ENCODE results near the gene CLINT1.
"Not testable (repeated sequence)": the region's sequence is repeated elsewhere in the genome, so short reads cannot be mapped to it uniquely, and the experiment has no call there.

Gene CLINT1

DNA sequence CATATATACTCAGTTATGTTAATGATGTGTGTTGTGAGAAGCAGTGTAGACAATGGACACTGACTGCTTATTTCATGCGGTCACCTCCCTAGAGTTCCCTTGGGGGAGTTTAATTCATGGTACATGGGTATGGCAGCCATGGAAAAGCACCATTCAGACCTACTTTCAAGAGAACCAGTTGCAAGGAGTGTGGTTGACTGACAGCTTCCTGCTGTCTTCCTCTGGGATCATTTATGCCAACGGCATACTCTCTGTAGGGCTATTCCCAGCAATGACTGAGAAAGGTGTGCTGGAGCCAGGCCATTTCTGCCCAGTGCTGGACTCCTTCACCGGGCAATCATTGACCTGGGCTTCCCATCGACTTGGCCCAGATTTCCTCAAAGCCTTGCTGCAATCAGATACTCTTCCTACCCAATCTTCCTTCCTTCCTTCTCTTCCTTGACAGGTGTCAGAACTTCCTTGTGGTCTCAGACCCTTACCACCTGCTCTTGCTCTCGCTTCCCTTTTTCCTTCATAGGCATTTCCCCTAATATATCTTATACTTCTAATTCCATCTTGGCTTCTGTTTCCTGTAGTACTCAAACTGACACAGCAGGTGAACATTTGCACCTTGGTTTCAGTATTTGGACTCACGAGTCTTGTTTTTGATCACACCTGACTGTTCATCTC, 3.4 kb upstream of the CLINT1 start:
- no peak for DNase-seq (ENCODE audit: low read depth)

DNA sequence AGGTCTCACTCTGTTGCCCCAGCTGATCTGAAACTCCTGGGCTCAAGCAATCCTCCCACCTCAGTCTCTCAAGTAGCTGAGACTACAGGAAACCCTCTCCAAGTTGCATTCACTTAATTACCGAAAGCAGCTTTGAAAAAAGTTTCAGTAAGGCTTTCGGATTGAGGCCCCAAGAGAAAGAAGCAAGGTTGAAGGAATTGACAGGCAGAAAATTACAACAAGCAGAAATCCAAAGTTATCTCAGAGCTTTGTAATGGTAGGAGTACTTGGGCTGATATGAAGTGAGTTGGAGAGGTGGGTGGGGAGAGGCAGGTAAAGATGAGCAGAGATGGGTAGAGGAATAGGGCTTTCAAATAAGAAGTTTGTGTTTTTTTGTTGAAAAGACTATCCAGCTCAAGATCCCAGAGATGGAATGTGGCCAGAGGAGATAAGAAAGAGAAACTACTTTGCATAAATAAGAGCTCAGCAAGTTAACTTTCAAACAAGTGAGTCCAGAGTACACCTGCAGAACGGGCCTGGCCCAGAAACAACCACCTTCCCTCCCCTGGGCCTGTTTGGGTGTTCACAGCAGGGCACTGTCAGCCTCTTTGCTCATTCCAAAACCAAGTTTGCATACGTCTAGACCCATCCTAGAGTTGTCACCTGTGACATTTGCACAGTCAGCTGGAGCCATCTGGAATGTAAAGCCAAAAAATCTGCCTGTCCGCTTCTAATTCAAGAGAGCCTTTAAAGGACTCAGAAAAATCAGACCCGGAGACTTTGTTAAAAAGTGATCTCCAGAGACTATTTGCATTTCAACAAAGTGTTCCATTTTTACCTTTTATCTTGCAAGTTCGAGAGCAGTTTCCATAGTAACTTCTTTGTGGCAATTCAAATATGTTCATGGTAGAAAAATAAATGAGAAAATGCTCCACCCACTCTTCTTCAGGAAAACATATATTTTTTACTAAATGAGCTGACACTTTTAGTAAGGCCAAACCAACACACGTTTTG, 2.2 kb upstream of the CLINT1 start:
- no peak for DNase-seq (ENCODE audit: low read depth)

GRCh38 chr5:157859227-157859575, 256 bp upstream of the CLINT1 start:
- no peak for DNase-seq (ENCODE audit: low read depth)

- DNase-seq (ENCODE audit: low read depth) = no peak
These were observed 974 bp downstream of the CLINT1 start for GRCh38 chr5:157857816-157858526.

DNA sequence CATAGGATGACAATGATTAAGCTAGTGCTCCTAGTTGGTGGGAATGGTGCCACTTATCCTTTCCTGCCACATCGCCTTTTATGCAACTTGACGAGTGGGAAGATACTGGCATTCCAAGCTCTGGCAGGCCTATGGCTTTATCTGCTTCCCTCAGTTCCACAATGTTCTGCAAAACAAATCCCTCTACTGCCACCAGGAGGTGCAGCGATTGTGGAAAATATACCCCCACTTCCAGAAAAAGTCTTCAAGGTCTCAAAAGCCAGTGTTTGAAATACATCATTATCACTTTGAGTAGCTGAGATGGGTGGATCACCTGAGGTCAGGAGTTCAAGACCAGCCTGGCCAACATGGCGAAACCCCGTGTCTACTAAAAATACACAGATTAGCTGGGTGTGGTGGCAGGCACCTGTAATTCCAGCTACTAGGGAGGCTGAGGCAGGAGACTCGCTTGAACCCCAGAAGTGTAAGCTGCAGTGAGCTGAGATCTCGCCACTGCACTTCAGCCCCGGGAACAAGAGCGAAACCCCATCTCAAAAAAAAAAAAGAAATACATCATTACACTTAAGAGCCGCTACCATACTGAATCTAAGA, 3.4 kb downstream of the CLINT1 start:
- DNase-seq (ENCODE audit: low read depth) = no peak

DNA sequence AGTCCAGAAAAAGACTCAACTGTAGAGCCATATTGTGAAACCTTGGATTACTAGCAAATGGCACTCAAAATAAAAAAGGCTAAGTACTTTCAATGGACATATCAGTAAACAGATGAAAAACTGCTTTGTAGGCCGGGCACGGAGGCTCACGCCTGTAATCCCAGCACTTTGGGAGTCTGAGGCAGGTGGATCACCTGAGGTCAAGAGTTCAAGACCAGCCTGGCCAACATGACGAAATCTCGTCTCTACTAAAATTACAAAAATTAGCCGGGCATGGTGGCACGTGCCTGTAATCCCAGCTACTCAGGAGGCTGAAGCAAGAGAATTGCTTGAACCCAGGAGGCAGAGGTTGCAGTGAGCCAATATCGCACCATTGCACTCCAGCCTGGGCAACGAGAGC, 5.6 kb downstream of the CLINT1 start:
- not testable (repeated sequence) for DNase-seq (ENCODE audit: low read depth)

DNA sequence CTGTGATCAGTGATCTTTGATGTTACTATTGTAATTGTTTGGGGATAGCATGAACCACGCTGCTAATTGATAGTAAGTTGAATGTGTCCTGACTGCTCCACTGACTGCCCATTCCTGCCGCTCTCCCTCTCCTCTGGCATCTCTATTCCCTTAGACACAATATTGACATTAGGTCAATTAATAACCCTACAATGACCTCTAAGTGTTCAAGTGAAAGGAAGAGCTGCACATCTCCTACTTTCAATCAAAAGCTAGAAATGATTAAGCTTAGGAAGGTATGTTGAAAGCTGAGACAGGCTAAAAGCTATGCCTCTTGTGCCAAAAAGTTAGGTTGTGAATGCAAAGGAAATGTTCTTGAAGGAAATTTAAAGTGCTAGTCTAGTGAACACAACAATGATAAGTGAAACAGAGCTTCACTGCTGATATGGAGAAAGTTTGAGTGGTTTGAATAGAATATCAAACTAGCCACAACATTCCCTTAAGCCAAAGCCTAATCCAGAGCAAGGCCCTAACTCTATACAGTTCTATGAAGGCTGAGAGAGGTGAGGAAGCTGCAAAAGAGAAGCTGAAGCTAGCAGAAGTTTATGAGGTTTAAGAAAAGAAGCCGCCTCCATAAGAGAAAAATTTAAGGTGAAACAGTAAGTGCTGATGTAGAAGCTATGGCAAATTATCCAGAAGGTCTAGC, 12.9 kb downstream of the CLINT1 start:
- DNase-seq (ENCODE audit: low read depth) = no peak

GRCh38 chr5:157842787-157843186, 16.2 kb downstream of the CLINT1 start:
- no peak for DNase-seq (ENCODE audit: low read depth)

- DNase-seq (ENCODE audit: low read depth) = no peak
These were observed 16.8 kb downstream of the CLINT1 start for GRCh38 chr5:157842185-157842584.

GRCh38 chr5:157839157-157839795, 19.7 kb downstream of the CLINT1 start:
- no peak for DNase-seq (ENCODE audit: low read depth)

DNA sequence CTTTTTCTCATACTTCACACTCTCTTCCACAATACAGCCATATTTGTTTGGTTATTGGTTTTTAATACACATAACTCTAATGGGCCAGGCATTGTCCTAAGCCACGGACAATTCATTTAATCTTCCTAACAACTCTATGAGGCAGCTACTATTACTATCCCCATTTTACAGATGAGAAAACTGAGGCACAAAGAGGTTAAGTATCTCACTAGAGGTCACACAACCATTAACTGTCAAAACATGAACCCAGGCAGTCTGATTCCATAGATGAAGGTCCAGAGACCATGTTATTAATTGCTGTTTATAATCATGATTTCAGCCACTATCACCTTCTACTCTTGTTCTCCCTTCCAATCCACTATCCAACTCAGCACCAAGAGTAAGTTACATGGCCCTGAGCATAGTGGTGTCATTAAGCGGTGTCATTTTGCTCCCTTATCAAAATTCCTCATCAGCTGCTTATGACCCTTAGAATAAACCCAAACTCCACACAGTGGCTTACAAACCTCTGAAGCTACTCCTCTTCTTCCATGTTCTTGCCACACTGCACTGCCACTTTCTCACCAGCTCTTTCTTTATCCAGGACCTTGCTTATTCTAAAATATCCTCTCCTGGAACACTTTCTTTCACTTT, 22.7 kb downstream of the CLINT1 start:
- DNase-seq (ENCODE audit: low read depth) = no peak

GRCh38 chr5:157835041-157835440, 23.9 kb downstream of the CLINT1 start:
- no peak for DNase-seq (ENCODE audit: low read depth)

- DNase-seq (ENCODE audit: low read depth) = no peak
These were observed 29.9 kb downstream of the CLINT1 start for GRCh38 chr5:157828944-157829639.

DNA sequence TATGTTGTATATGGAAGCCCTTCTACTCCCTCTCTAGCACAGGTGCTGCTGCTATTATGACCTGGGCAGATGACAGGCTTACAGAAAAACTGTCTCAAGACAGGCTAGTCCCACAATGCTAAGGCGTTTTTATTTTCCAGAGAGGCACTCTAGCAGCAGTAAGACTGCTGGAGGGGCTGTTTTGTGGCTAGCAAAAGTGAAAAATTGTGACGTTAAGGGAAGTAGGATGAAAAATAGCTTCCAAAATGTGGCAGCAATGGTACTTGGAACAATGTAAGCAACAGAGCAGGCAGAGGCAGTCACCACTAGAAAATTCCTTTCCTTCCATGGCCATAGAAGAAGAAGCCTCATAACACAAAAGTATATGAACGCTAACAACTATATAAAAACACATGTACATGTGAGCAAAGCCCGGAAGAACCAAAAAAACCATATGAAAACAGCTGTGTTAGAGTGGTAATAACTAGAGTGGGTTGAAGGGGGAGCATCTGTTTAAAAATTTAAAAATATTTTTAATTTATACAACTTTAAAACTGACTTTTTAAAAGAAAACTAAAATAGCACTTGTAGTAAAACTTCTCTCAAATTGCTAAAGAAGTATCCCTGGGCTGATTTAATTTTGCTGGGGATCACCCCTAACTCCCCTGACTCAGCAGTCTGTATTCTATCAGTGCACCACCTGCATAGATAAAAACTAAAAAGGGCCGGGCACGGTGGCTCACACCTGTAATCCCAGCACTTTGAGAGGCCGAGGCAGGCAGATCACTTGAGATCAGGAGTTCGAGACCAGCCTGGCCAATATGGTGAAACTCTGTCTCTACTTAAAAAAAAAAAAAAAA, 30.6 kb downstream of the CLINT1 start:
- no peak for DNase-seq (ENCODE audit: low read depth)

- DNase-seq (ENCODE audit: low read depth) = no peak
These were observed 31.5 kb downstream of the CLINT1 start for GRCh38 chr5:157827423-157827822.

DNA sequence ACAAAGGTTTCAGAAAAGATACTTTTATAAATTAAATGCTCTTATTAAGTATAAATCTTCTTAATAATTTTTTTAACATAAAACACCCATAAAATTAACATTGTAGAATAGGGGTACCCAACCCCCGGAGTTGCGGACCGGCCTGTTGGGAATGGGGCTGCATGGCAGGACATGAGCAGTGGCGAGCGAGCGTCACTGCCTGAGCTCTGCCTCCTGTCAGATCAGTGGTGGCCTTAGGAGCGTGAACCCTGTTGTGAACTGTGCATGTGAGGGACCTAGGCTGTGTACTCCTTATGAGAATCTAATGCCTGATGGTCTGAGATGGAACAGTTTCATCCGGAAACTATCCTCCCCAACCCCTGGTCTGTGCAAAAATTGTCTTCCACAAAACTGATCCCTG, 35.3 kb downstream of the CLINT1 start:
- DNase-seq (ENCODE audit: low read depth) = no peak

- DNase-seq (ENCODE audit: low read depth) = no peak
These were observed 36.9 kb downstream of the CLINT1 start for GRCh38 chr5:157821822-157822622.

- no peak for DNase-seq (ENCODE audit: low read depth)
These were observed 37.5 kb downstream of the CLINT1 start for GRCh38 chr5:157821405-157821804.

Measured in stimulated activated CD8-positive, alpha-beta memory T cell treated with anti-CD3 and anti-CD28 coated beads, Interleukin-15, amount 100 ng/mL, for 24 hours (primary cell).